HEK293 (cell line): ENCODE measurements around the gene KIAA0753.

ENCODE experiments used
- CTCF ChIP-seq: fragments of 450-650 bp; formaldehyde crosslinking; IDR thresholded peaks from 2 replicates; pipeline ENCODE4 v1.5.1; 2016; ENCODE audit warnings: missing biosample characterization, missing genetic modification characterization
- HIC1 ChIP-seq: fragments of 450-650 bp; formaldehyde crosslinking; IDR thresholded peaks from 2 replicates; pipeline ENCODE4 v1.5.1; 2016; ENCODE audit warnings: missing biosample characterization, missing genetic modification characterization
- YY1 ChIP-seq: fragments of 450-650 bp; formaldehyde crosslinking; IDR thresholded peaks from 2 replicates; pipeline ENCODE4 v1.5.1; 2018; ENCODE audit warnings: missing biosample characterization, missing genetic modification characterization
- ZBTB44 ChIP-seq: fragments of 450-650 bp; IDR thresholded peaks from 2 replicates; pipeline ENCODE4 v1.5.1; 2018; ENCODE audit warnings: missing biosample characterization, mild to moderate bottlenecking, missing genetic modification characterization

GRCh38 chr17:6543079-6544010 lies 97.2 kb downstream of the KIAA0753 start:
- TF ChIP-seq CTCF (tag by site-specific recombination), result no peak
- TF ChIP-seq HIC1, result no peak
- TF ChIP-seq ZBTB44 (tag by site-specific recombination), result no peak
- no peak for TF ChIP-seq YY1 (tag by site-specific recombination)
